ENCODE measurements around the gene VIM.

The VIM gene

GRCh38 chr10:17234431-17234945 is 6.4 kb downstream of the VIM start:
- H3K4me3 ChIP-seq (ENCODE audit: low read depth, low read length), result peak overlapping the region; percentile 12
- no peak for DNase-seq (ENCODE audit: low read depth)
- no peak for TF ChIP-seq CTCF (conservative IDR thresholded peaks at IDR 0.05; ENCODE audit: low read depth, low read length)

- H3K4me3 ChIP-seq (ENCODE audit: low read depth, low read length), result peak overlapping the region; percentile 11
- peak; percentile 41 for TF ChIP-seq CTCF (conservative IDR thresholded peaks at IDR 0.05; ENCODE audit: low read depth, low read length)
- DNase-seq (ENCODE audit: low read depth), result no peak
These were observed 7.1 kb downstream of the VIM start for GRCh38 chr10:17235136-17235535.

- no peak for TF ChIP-seq CTCF (conservative IDR thresholded peaks at IDR 0.05; ENCODE audit: low read depth, low read length)
- H3K4me3 ChIP-seq (ENCODE audit: low read depth, low read length), result no peak overlapping the region
- DNase-seq (ENCODE audit: low read depth), result no peak
These were observed 8.6 kb downstream of the VIM start for GRCh38 chr10:17236468-17237148.

DNA sequence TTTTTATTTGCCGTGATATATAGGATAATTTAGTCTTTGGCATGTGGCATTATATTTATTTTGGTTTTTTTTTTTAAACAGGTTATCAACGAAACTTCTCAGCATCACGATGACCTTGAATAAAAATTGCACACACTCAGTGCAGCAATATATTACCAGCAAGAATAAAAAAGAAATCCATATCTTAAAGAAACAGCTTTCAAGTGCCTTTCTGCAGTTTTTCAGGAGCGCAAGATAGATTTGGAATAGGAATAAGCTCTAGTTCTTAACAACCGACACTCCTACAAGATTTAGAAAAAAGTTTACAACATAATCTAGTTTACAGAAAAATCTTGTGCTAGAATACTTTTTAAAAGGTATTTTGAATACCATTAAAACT is 9.1 kb downstream of the VIM start:
- H3K4me3 ChIP-seq (ENCODE audit: low read depth, low read length), result no peak overlapping the region
- no peak for TF ChIP-seq CTCF (conservative IDR thresholded peaks at IDR 0.05; ENCODE audit: low read depth, low read length)
- no peak for DNase-seq (ENCODE audit: low read depth)

DNA sequence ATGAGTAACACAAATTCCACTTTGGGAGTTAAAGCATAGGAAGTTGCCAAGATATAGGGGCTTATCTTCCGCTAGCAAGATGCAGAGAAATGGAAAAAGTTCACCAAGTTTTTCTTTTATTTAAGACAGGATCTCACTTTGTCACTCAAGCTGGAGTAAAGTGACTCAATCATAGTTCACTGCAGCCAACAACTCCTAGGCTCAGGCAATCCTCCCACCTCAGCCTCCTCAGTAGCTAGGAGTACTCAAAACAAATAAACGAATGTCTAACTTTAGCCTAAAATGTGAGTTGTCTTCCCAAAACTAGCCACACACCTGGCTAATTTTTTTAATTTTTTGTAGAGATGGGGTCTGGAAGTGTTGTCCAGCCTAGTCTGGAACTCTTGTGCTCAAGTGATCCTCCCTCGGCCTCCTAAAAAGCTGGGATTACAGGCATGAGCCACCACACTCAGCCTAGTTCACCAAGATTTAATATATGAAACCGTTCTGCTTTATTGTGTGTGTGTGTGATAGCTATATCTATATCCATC is 9.9 kb downstream of the VIM start:
- H3K4me3 ChIP-seq (ENCODE audit: low read depth, low read length), result no peak overlapping the region
- TF ChIP-seq CTCF (conservative IDR thresholded peaks at IDR 0.05; ENCODE audit: low read depth, low read length), result no peak
- DNase-seq (ENCODE audit: low read depth), result no peak

DNA sequence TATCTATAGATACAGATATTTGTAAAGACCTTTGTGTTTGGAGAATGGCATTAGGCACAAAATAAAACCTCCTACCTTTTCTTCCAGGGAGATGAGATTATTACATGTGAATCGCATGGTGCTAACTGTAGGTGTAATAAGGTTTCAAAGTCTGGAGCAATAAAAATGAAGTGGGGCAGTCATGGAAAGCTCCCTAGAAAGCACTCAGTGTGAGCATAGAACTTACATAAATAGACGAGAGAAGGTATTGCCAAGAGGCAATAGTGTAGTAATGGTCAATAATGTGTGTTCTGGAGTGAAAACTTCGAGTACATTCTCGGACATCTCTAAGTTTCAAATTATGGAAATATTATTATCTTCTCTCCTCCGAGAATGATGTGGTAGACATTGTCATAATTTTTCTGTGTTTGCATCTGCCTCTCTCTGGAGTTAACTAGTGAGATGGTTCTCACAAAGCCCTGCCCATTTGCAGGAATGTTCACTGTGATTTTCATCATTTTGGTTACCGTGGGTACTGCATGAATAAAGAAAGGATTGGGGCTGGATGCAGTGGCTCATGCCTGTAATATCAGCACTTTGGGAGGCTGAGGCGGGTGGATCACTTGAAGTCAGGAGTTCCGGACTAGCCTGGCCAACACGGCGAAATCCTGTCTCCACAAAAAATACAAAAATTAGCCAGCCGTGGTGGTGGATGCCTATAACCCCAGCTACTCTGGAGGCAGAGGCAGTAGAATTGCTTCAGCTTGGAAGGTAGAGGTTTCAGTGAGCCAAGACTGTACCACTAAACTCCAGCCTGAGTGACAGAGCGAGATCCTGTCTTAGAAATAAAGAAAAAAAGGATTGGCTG is 10.6 kb downstream of the VIM start:
- H3K4me3 ChIP-seq (ENCODE audit: low read depth, low read length), result no peak overlapping the region
- peak; percentile 85 for DNase-seq (ENCODE audit: low read depth)
- no peak for TF ChIP-seq CTCF (conservative IDR thresholded peaks at IDR 0.05; ENCODE audit: low read depth, low read length)

Measured in choroid plexus epithelial cell (primary cell).